ENCODE results near the gene UPB1.
"Not testable (repeated sequence)": the region's sequence is repeated elsewhere in the genome, so short reads cannot be mapped to it uniquely, and the experiment has no call there.

UPB1 gene

GRCh38 chr22:24482575-24482974 is 12.6 kb upstream of the UPB1 start:
- DNase-seq, result peak; percentile 24

DNA sequence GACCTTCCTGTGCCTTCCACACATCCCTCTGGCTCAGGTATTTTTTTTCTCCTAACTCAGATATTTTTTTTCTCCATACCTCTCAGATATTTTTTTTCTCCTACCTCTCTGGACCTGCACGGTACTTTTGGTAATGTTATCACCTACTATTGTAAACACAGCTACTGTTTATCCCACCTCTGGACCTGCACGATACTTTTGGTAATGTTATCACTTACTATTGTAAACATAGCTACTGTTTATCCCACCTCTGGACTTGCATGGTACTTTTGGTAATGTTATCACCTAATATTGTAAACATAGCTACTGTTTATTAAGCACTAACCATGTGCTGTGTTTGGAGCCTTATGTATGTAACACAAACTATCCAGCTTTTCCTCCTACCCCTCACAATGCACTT is 12.1 kb upstream of the UPB1 start:
- no peak for DNase-seq

DNA sequence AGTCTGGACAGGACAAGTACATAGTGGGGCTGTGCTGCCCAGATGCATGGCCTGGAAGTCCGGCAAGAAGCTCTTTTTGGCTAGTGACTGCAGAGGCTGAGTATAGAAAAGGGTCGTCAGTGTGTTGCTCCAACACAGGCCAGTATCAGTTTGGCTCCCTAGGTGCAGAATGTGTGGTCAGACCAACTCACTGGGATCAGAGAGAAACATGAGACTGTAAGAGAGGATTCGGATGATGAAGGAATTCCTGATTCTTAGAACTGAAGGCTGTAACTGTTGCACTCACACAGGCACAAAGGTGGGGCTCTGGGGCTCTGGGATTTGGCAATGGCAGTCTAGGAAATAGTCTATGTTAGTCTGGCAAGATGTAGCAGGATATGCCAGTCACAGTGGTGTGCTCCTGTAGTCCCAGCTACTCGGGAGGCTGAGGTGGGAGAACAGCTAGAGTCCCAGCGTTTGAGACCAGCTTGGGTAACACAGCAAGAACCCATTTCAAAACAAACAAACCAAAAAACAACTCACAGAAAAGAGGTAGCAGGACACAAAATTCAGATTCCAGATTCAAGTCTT is 11.1 kb upstream of the UPB1 start:
- no peak for DNase-seq

DNA sequence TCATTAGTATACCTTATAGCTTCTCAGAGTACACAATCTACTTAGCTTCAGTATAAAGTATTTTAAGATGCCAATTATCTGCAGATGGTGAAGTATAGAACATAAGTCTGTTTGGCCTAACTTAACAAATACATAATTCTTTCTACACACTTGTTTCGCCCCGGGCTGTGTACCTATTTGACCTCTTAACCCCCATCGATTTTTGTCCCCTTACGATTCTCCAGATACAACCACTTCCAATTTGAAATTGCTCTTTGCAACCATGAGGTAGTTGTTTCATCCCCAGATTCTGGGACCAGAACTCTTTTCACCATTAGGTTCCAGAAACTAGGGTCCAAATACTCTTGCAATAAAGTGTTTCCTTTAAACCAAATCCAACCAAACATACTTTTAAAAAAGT is 10.0 kb upstream of the UPB1 start:
- DNase-seq, result peak; percentile 13

GRCh38 chr22:24485608-24486007 is 9.5 kb upstream of the UPB1 start:
- peak; percentile 12 for DNase-seq

- no peak for DNase-seq
Measured at GRCh38 chr22:24486501-24486921, 8.6 kb upstream of the UPB1 start.

- no peak for DNase-seq
Measured at GRCh38 chr22:24489011-24489410, 6.1 kb upstream of the UPB1 start.

DNA sequence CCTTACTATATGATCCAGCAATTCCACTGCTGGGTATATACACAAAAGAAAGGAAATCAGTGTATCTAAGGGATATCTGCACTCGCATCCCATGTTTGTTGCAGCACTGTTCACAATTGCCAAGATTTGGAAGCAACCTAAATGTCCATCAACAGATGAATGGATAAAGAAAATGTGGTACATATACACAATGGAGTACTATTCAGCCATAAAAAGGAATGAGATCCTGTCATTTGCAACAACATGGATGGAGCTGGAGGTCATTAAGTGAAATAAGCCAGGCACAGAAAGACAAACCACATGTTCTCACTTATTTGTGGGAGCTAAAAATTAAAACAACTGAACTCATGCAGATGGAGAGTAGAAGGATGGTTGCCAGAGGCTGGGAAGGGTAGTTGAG is 5.7 kb upstream of the UPB1 start:
- DNase-seq, result not testable (repeated sequence)

GRCh38 chr22:24492391-24492790 is 2.7 kb upstream of the UPB1 start:
- DNase-seq, result no peak

- DNase-seq, result no peak
Measured at GRCh38 chr22:24494167-24494527, 985 bp upstream of the UPB1 start.

DNA sequence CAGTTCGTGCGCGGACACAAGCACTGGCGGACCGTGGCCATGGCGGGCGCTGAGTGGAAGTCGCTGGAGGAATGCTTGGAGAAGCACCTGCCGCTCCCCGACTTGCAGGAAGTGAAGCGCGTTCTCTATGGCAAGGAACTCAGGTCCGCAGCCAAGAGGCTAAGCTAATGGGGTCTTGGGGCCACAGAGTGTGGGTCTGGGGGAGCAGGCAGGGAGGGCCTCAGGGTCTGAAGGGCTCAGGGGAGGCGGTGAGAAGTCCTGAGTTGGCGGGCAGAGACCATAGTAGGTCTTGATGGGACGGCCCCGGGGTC is 188 bp downstream of the UPB1 start:
- no peak for DNase-seq

- no peak for DNase-seq
Measured at GRCh38 chr22:24496234-24496633, 1.1 kb downstream of the UPB1 start.

DNA sequence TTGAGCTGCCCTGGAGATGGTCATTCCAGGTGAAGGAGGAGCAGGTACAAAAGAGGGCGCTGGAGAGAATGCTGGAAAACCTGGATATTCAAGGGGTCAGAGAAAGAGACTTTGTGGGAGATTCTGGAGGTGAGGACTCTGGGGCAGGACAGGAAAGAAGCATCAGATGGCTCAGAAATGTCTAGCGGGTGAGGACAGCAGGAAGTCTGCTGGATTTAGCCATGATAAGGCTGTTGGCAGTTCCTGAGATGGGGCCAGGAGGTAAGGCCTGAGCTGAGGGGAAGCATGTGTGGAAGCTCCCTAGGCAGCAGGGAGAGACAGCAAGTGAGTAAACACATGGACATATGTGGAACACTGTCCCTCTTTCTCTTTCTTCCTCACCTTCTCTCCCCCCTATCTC is 1.5 kb downstream of the UPB1 start:
- no peak for DNase-seq

- DNase-seq, result no peak
Measured at GRCh38 chr22:24497841-24498258, 2.7 kb downstream of the UPB1 start.

GRCh38 chr22:24498824-24499223 is 3.7 kb downstream of the UPB1 start:
- no peak for DNase-seq

DNA sequence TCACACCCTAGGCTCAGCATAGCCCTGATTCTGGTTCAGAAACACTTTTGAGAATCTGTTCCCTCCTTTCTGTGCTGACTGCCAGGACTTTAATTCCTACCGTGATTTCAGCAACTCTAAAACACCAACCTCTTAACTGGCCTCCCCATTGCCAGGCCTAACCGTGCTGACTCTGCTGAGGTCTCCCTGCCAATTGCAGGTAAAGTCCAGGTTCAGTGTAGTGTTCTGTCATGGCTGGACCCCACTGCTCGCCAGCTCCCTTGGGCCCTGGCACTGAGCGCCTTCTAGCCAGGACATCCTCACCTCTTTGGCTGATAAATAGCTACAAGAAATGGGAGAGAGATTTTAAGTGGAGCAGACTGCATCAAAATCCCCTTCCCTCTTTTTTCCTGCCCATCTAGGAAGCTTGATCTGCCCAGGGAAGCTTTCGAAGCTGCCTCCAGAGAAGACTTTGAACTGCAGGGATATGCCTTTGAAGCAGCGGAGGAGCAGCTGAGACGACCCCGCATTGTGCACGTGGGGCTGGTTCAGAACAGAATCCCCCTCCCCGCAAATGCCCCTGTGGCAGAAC is 4.7 kb downstream of the UPB1 start:
- no peak for DNase-seq

- peak; percentile 56 for DNase-seq
Measured at GRCh38 chr22:24500277-24500820, 5.2 kb downstream of the UPB1 start.

DNA sequence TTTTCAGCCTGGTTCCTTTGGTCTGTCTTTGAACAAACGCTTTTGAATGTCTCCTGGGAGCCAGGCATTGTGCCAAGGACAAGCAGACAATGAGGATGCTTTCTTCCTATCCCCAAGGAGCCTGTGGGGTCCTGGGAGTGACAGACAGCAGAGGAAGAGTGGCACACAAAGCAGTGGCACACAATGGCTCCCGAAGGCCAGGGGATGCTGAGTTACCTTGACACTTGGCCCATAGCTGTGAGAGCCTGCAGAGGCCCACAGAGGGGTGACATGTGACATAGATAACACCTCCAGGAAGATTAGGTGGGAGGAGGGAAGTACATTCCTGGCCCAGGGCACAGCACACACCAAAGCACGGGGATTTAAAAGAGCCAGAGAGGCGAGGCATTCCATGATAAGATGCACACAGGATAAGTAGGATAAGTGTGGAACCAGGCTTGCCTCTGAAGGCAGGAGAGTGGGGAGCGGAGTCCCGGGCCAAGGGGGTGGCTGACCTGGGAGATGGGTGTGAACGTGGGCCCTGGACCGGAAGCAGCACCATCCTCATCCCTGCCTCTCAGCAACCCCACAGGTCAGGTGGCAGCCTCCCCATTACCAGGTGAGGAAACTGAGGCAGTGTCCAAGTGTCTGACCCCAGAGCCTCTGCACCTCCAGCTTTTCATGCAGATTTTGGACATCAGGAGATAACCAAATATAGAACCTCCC is 6.3 kb downstream of the UPB1 start:
- no peak for DNase-seq

- DNase-seq, result no peak
Measured at GRCh38 chr22:24502034-24502433, 6.9 kb downstream of the UPB1 start.

GRCh38 chr22:24502541-24502940 is 7.4 kb downstream of the UPB1 start:
- DNase-seq, result no peak

DNA sequence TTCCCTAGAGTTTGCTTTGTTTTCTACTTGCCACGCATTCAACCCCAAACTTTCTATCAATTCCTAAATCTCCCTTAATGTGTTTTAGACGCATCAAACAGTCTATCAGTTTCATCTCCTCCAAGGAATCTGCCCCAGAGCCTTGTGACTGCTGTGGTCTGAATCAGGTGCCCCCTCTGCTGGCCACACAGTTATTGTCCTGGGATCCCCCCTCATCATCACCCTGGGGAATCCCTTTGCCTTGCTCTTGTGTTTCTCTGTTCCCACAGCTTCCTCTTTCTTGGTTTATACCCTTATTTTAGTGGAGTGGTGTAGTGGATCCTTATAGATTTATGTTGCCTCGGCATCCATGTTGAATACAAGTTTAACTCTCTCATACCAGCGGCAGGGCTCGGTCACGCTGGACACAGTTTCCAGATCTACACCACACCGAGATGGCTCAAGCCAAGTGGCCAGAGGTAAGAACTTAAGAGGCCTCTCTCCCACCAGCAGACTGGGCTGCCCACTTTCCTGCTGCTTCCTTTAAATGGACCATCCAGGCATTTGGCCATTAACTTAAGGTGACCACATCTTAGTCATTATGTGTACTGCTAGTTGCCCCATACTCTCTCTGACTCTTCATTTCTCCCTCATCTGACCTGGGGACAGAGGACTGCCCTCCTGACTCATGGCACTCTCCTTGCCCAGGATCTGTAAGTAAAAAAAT is 8.2 kb downstream of the UPB1 start:
- DNase-seq, result peak; percentile 25

GRCh38 chr22:24503843-24504338 is 8.8 kb downstream of the UPB1 start:
- DNase-seq, result no peak

DNA sequence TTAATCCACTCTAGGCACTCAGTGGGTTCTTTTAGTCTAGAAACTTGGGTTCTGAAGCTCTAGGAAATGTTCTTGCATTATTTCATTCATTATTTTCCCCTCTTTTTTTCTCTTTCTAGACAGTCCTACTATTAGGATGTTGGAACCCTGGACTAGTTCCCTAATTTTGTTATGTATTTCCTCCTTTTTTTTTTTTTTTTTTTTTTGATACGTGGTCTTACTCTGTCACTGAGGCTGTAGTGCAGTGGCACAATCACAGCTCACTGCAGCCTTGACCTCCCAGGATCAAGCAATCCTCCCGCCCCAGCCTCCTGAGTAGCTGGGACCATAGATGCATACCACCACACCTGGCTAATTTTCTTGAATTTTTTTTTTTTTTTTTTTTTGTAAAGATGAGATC is 9.4 kb downstream of the UPB1 start:
- DNase-seq, result no peak

Measured in NCI-H146 (cell line).